ENCODE results near the gene TMEM45A.

The TMEM45A gene

GRCh38 chr3:100483529-100483928 lies 8.9 kb upstream of the TMEM45A start:
- DNase-seq (ENCODE audit: low read depth, low spot score), result no peak

GRCh38 chr3:100486808-100487207 lies 5.6 kb upstream of the TMEM45A start:
- no peak for DNase-seq (ENCODE audit: low read depth, low spot score)

GRCh38 chr3:100489118-100489517 lies 3.3 kb upstream of the TMEM45A start:
- DNase-seq (ENCODE audit: low read depth, low spot score), result no peak

- no peak for DNase-seq (ENCODE audit: low read depth, low spot score)
These were observed 4.4 kb downstream of the TMEM45A start for GRCh38 chr3:100496711-100497261.

- no peak for DNase-seq (ENCODE audit: low read depth, low spot score)
These were observed 7.2 kb downstream of the TMEM45A start for GRCh38 chr3:100499651-100500050.

- DNase-seq (ENCODE audit: low read depth, low spot score), result no peak
These were observed 8.0 kb downstream of the TMEM45A start for GRCh38 chr3:100500320-100500880.

GRCh38 chr3:100503448-100503847 lies 11.0 kb downstream of the TMEM45A start:
- DNase-seq (ENCODE audit: low read depth, low spot score), result no peak

- DNase-seq (ENCODE audit: low read depth, low spot score), result no peak
These were observed 13.9 kb downstream of the TMEM45A start for GRCh38 chr3:100506355-100506754.

GRCh38 chr3:100509818-100510217 lies 17.4 kb downstream of the TMEM45A start:
- peak; percentile 30 for DNase-seq (ENCODE audit: low read depth, low spot score)

- DNase-seq (ENCODE audit: low read depth, low spot score), result no peak
These were observed 23.8 kb downstream of the TMEM45A start for GRCh38 chr3:100516232-100516631.

- no peak for DNase-seq (ENCODE audit: low read depth, low spot score)
These were observed 24.4 kb downstream of the TMEM45A start for GRCh38 chr3:100516838-100517237.

GRCh38 chr3:100517276-100517675 lies 24.9 kb downstream of the TMEM45A start:
- no peak for DNase-seq (ENCODE audit: low read depth, low spot score)

- DNase-seq (ENCODE audit: low read depth, low spot score), result no peak
These were observed 25.8 kb downstream of the TMEM45A start for GRCh38 chr3:100518244-100518643.

GRCh38 chr3:100518983-100519382 lies 26.6 kb downstream of the TMEM45A start:
- DNase-seq (ENCODE audit: low read depth, low spot score), result no peak

- no peak for DNase-seq (ENCODE audit: low read depth, low spot score)
These were observed 29.0 kb downstream of the TMEM45A start for GRCh38 chr3:100521439-100521845.

GRCh38 chr3:100522125-100522524 lies 29.7 kb downstream of the TMEM45A start:
- no peak for DNase-seq (ENCODE audit: low read depth, low spot score)

GRCh38 chr3:100523050-100523760 lies 30.8 kb downstream of the TMEM45A start:
- no peak for DNase-seq (ENCODE audit: low read depth, low spot score)

GRCh38 chr3:100525753-100526612 lies 33.6 kb downstream of the TMEM45A start:
- peak; percentile 75 for DNase-seq (ENCODE audit: low read depth, low spot score)

- no peak for DNase-seq (ENCODE audit: low read depth, low spot score)
These were observed 34.4 kb downstream of the TMEM45A start for GRCh38 chr3:100526613-100527346.

GRCh38 chr3:100527347-100527735 lies 34.9 kb downstream of the TMEM45A start:
- DNase-seq (ENCODE audit: low read depth, low spot score), result no peak

- no peak for DNase-seq (ENCODE audit: low read depth, low spot score)
These were observed 38.7 kb downstream of the TMEM45A start for GRCh38 chr3:100531093-100531492.

GRCh38 chr3:100532411-100532810 lies 40.0 kb downstream of the TMEM45A start:
- DNase-seq (ENCODE audit: low read depth, low spot score), result no peak
